Tongue (tissue), 2 donors: ENCODE data around the gene C19orf25. TPM values are rescaled to one million over a fixed set of nuclear protein-coding genes. Genes with fewer than 3 reads are reported as not detected.

Experiments used
- DNase-seq: peaks from one replicate; pipeline ENCODE4 v3.0.0-alpha.2; 2015
- total RNA-seq: library from RNA; depleted of rRNA; stranded (reverse); fragments of >200 nt; gene quantifications from one replicate; pipeline ENCODE4 v1.2.3, GENCODE V29; 2014

Gene C19orf25
- total RNA-seq, 1 donor from 2014 or later, result 14.6 TPM

DNA sequence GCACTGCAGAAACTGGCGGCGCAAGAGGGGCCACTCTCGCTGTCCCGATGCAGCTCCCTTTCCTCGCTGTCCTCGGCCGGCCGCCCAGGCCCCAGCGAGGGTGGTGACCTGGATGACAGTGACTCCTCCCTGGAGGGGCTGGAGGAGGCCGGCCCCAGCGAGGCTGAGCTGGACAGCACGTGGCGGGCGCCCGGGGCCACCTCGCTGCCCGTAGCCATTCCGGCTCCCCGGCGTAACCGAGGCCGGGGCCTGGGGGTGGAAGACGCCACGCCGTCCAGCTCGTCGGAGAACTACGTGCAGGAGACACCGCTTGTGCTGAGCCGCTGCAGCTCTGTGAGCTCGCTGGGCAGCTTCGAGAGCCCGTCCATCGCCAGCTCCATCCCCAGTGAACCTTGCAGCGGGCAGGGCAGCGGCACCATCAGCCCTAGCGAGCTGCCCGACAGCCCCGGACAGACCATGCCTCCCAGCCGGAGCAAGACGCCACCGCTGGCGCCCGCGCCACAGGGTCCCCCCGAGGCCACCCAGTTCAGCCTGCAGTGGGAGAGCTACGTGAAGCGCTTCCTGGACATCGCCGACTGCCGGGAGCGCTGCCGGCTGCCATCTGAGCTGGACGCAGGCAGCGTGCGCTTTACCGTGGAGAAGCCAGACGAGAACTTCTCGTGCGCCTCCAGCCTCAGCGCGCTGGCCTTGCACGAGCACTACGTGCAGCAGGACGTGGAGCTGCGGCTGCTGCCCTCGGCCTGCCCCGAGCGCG, 12.4 kb downstream of the C19orf25 start:
- DNase-seq, result no peak

- no peak for DNase-seq
Observed at GRCh38 chr19:1466018-1466460, 13.0 kb downstream of the C19orf25 start.

- peak; percentile 58 for DNase-seq
Observed at GRCh38 chr19:1465191-1466016, 13.6 kb downstream of the C19orf25 start.

GRCh38 chr19:1461862-1462261, 17.2 kb downstream of the C19orf25 start:
- DNase-seq, result no peak

DNA sequence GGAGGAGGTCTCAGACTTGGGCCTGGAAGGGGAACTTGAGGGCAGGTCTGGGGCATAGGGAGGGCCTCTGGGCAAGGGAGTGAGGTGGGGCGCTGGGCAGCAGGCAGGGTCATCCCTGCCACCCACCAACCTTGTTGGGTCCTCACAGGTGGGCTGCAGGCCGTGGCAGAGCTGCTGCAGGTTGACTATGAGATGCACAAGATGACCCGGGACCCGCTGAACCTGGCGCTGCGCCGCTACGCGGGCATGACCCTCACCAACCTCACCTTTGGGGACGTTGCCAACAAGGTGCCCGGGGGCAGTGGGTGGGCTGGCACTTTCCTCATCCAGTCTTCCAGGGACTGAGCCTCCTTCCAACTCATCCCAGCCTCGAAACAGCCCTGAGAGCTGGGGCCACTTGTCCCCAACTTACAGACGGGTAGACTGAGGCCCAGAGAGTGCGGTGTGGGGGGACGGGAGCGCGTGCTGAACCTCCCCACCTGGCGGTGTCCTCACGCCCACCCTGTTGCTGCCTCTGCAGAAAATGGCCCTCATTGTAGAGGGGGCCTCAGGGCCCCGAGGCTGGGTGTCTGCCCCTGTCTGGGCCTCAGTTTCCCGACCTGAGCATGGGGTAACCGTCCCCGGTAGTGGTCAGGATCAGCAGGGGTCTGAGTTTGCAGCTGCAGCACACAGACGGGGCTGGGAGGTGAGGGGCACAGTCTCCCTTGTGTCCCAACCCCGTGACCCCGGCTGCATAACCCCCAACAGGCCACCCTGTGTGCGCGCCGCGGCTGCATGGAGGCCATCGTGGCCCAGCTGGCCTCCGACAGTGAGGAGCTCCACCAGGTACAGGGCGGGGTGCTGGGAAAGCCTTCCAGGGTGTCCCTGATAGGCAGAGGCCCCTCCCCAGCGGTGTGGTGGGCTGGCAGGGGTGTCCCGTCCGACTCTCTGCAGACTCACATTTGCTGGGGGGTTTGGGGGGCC, 18.7 kb downstream of the C19orf25 start:
- DNase-seq, result no peak

- no peak for DNase-seq
Observed at GRCh38 chr19:1459479-1459878, 19.5 kb downstream of the C19orf25 start.

GRCh38 chr19:1457892-1458291, 21.1 kb downstream of the C19orf25 start:
- no peak for DNase-seq

- no peak for DNase-seq
Observed at GRCh38 chr19:1457031-1457739, 21.8 kb downstream of the C19orf25 start.

DNA sequence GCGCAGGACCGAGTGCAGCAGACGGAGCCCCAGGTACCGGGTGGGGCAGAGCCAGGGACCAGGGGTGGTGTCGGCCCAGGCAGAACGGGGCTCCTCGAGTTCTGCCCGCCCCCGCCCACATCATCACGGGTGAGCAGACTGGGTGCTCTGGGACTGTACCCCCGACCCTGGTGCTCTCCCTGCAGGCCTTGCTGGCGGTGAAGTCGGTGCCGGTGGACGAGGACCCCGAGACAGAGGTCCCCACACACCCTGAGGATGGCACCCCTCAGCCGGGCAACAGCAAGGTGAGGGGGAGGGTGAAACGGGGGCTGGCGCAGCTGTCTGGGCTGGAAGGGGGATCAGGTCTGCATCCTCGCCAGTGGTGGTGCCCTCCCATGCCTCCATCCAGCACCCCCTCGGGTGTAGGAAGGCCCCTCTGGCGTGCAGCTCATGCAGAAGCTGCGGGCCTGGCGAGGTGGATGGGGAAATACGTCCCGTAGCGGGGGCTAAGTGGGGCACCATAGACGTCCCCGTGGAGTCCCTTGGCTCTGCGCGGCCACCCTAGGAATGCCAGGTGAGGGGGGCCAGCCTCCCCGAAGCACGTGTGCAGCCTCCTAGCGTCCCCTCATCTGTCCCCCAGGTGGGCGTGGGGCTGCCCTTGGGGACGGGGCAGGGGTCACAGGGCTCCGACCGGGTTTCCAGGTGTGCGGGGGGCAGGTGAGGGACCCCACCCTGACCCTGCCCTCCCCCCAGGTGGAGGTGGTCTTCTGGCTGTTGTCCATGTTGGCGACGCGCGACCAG, 22.7 kb downstream of the C19orf25 start:
- no peak for DNase-seq

DNA sequence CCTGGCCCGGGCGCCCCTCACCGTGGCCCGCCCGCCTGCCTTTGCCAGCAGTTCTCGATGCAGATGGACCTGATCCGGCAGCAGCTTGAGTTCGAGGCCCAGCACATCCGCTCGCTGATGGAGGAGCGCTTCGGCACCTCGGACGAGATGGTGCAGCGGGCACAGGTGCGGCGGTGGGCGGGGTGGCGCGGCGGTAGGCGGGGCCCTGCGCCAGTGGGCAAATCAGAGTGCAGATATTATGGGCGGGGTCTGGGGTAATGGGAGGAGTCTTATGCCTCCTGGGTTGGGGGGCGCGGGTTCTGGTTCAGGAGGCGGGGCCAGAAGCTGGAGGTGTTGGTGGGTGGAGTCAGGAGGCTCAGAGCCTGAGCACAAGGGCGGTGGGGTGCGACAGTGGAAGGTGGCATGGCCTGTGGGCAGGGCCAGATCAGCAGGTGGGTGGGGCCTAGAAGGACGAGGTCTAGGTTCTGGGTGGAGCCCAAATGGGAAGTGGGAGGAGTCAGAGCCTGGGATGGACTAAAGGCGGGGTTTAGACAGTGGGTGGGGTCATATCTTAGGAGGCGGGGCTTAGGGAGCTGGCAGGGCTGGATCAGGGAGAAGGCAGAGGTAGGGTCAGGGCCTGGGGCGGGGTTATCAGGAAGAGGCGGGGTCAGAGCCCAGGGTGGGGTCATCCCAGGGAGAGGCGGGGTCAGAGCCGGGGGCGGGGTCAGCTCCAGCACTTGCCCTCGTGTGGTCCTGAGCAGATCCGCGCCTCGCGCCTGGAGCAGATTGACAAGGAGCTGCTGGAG, 23.5 kb downstream of the C19orf25 start:
- DNase-seq, result peak; percentile 41

GRCh38 chr19:1455002-1455335, 24.0 kb downstream of the C19orf25 start:
- no peak for DNase-seq

DNA sequence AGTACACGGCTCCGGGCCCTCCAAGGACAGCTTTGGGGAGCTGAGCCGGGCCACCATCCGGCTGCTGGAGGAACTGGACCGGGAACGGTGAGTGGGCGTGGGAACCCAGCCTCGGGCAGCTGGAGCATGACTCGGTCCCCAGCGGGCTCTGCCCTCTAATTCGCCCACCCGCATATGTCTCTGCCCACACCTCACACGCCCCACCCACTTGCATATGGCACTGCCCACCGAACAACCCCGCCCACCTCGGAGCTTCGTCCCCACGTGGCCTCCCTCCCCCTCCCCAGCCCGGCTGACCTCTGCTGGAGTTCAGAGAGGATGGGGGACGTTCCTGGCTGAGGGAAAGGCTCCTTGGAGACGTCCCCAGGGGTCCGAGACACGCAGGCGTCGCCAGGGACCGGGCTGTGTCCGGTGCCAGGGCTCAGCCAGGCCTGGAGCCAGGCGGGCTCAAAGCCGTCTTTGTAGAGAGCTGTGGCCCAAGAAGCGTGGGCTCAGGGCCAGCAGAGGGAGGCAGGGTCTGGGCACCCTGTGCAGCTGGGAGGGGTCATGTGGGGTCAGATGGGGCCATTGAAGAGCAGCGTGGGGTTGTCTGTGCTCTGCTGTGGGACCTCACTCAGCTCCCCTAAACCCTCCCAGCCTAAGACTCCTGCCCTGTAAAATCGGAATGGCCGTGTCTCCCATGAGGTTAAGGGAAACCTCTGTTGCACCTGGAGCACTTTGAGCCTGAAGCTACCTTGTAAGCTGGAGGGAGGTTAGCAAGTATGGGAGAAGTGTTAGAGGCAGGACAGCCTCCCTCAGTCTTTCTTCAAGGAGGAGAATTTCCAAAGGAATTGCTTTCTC, 25.3 kb downstream of the C19orf25 start:
- DNase-seq, result peak; percentile 35

DNA sequence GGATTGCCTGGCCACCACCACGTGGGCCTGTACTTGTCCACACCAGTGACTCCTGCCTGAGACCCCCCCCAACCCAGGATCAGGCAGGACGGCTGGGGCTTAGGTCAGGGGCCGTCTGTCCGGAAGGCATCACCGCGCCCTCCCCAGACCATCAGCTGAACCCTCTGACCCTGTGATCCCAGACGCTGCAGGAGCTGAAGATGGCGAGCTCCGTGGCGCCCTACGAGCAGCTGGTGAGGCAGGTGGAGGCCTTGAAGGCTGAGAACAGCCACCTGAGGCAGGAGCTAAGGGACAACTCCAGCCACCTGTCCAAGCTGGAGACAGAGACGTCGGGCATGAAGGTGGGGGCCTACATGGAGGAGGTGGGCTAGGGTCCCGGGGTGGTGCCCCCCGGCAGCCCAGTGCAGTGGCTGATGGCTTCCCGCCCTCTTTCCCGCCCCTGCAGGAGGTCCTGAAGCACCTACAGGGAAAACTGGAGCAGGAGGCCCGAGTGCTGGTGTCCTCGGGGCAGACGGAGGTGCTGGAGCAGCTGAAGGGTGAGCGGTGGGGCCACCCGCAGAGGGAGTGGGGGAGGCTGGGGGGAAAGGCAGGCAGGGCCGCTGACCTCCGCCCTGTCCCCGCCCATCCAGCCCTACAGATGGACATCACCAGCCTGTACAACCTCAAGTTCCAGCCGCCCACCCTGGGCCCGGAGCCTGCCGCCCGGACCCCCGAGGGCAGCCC, 26.1 kb downstream of the C19orf25 start:
- no peak for DNase-seq

DNA sequence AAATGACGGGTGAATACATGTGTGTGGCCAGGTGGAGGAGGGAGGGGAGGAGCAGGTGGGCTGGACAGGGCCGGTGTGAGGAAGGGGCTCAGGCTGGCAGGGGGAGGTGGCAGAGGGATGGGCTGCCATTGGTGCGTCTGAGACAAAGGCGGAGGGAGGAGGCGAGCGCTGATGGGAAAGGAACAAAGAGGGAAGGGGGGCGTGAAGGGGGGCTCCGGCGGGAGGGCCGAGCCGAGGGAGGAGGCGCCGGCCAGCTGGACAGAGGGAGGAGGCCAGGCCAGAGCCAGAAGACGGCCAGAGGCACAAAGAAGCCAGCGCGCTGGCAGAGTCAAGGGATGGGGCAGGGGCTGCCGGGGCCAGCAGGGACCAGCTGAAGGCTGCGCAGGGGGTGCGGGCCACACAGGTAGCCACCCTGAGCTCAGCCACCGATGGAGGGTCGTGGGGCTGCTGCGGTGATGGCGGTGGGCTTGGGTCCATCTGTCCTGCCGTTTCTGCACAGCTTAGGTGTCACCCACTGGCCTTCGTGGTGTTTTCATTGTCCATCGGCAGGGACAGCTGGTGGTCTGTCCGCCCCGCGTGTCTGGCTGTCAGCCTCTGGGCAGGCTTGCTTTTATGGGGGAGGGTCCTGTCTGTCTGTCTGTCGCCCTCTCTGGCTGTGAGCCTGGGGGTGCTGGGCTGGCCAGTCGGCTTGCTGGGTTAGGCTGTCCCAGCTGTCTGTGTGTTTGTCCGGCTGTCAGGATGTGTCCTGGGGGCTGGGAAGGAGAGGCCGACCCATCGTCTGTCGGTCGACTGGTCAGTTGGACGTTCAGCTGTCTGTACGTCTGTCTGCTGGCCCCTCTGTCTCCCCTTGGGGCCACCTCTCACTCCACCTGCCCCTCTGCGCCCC, 26.9 kb downstream of the C19orf25 start:
- DNase-seq, result no peak

GRCh38 chr19:1450735-1451731, 28.0 kb downstream of the C19orf25 start:
- no peak for DNase-seq
